ENCODE measurements around the gene MLLT3. TPM values are rescaled to one million over a fixed set of nuclear protein-coding genes. Genes with fewer than 3 reads are reported as not detected.
A peak's percentile ranks its signal among the peaks of the same experiment; 100 is the strongest.

The MLLT3 gene
- total and polyA plus RNA-seq, 2 donors (not counting 3 experiments of a cell fraction or from before 2014, with no cell fraction given): 6.1 to 10.0 TPM

DNA sequence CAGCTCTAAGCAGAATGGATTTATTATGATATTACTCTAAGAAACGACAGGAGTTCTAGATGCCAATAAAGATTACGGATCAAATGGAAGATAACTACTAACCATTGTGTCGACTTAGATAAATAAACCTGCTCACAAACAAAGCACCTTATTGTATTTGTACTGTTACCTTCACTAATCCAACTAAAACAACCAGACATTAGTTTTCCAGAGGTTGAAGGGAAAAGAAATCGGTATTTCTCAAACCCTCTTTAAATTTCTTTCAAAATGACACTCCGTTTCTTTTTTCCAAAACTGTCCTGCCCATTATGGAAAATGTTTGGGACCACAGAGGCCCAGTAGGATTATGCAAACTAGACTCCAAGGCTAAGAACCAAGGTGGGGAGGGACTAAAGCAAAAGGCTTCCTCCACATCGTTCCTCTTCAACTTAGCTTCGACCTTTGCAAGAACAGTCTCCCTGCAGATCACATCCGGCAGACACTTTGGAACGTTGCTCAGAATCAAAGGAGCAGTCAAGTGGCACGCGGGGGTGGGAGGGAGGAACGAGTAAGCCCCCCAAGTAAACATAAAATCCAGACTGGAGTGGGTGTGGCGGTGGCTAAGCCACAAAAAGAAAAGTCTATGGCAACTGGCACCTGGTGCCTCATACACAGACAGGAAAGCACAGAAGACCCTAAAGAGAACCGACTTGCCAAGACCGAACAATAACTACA is 2.7 kb downstream of the MLLT3 start:
- peak; percentile 7 for DNase-seq (ENCODE audit: low read depth, low spot score)
- POLR2A ChIA-PET: no interaction called here

More for the DNA sequence above, 2.7 kb downstream of the MLLT3 start:
- no peaks in the 10 kb centered on the region for H4K20me1 ChIP-seq (replicated peaks; ENCODE audit: control insufficient read depth, extremely low read depth, insufficient read depth, low read length)
- no peak for FAIRE-seq
- intact Hi-C loops (cut with micrococcal nuclease) (loop anchor here (5.0 kb wide), 1 partner anchor 157 kb away; no protein-coding TSS in a partner anchor), dilution Hi-C loops (cut with MboI; ENCODE audit: extremely low pct_ligation_motif_present, low sequenced_read_pairs) (no loop called here)
- TF ChIP-seq POLR2AphosphoS5 (IDR thresholded peaks at IDR 0.05; ENCODE audit: insufficient read depth, low read depth, low read length) (no peak), JUN (IDR thresholded peaks at IDR 0.05; ENCODE audit: borderline replicate concordance, insufficient read depth, insufficient read length, low read depth) (no peak), CTCF (IDR thresholded peaks at IDR 0.05; ENCODE audit: extremely low read depth in 1 of 2, insufficient read depth in 1 of 2, low read depth in 1 of 2, low read length in 2 of 2) (no peak), EZH2 (IDR thresholded peaks at IDR 0.05; ENCODE audit: borderline replicate concordance, low read depth, low read length, severe bottlenecking) (no peak), POLR2A (IDR thresholded peaks at IDR 0.05; ENCODE audit: low read depth, low read length) (no peak), MYC (IDR thresholded peaks at IDR 0.05; ENCODE audit: low read depth, low read length) (no peak), GATA2 (IDR thresholded peaks at IDR 0.05; ENCODE audit: insufficient read depth, insufficient read length, low read depth, low read length) (no peak), FOS (IDR thresholded peaks at IDR 0.05; ENCODE audit: borderline replicate concordance, insufficient read depth, low read length) (no peak), MAX (IDR thresholded peaks at IDR 0.05; ENCODE audit: insufficient read depth, insufficient read length) (no peak)
- H3K4me2 ChIP-seq (ENCODE audit: insufficient read depth, low read length): peak overlapping the region; percentile 92
- no peaks in the 10 kb centered on the region for H3K27me3 ChIP-seq (ENCODE audit: control insufficient read depth in 2 of 2, insufficient read depth in 2 of 2, low read length in 2 of 2)
- no peak overlapping the region for H3K9ac ChIP-seq (replicated peaks; ENCODE audit: extremely low read depth, insufficient read depth, low read length)
- CTCF ChIA-PET: interaction anchor here (0.9 to 2.0 kb wide), 4 partner anchors 67 to 492 kb away, joined by 3 to 7 read pairs (median 3); no protein-coding TSS in a partner anchor
- BruUV-seq (replicated peaks): no TSS peak
- no peaks in the 10 kb centered on the region for H3K79me2 ChIP-seq (ENCODE audit: control insufficient read depth, insufficient read depth, low read length)
- H3K27ac ChIP-seq (ENCODE audit: insufficient read depth, low read depth, low read length): no peak overlapping the region
- no peaks in the 10 kb centered on the region for H3K9me1 ChIP-seq (replicated peaks; ENCODE audit: control insufficient read depth, extremely low read depth, insufficient read depth, low read length)
- no peaks in the 10 kb centered on the region for H3K36me3 ChIP-seq (ENCODE audit: control insufficient read depth in 2 of 2, extremely low read depth in 1 of 2, insufficient read depth in 2 of 2, low read length in 2 of 2)
- H2AFZ ChIP-seq (ENCODE audit: low read depth, low read length): peak overlapping the region; percentile 20
- no peak overlapping the region for H3K4me3 ChIP-seq (replicated peaks in 1 of 3; ENCODE audit: insufficient read depth in 1 of 3, low read depth in 1 of 3, low read length in 3 of 3)
- H3K9me3 ChIP-seq (replicated peaks; ENCODE audit: control insufficient read depth, insufficient read depth, low read length): no peaks in the 10 kb centered on the region
- H3K4me1 ChIP-seq (ENCODE audit: control insufficient read depth, extremely low read depth, insufficient read depth, low read length): peaks cover 30% of the 10 kb centered on the region

Data from endothelial cell of umbilical vein (primary cell).